ENCODE measurements around the gene OR52K1. TPM values are rescaled to one million over a fixed set of nuclear protein-coding genes. Genes with fewer than 3 reads are reported as not detected.
A peak's percentile ranks its signal among the peaks of the same experiment; 100 is the strongest.

OR52K1 gene
- 0.89 TPM for total RNA-seq (2013)
- polyA plus RNA-seq (1 to 10 TPM in 1 of 3 donors, not detected in 2; 1.6 TPM), polyA minus RNA-seq (0.96 and 1.2 TPM in 2 replicates), total RNA-seq (0.25 to 2.6 (median 1.4) reads per million in 11 experiments)

- Mint-ChIP-seq H3K4me1 (peaks cover 35% of the 10 kb centered on the region), H3K27me3 (ENCODE audit: low read depth in 3 of 3) (no peaks in the 10 kb centered on the region), H3K36me3 (no peaks in the 10 kb centered on the region), H3K4me3 (peak within 1 kb of the TSS in 1 of 2 donors; percentile 23), H3K9me3 (no peaks in the 10 kb centered on the region), H3K27ac (peak within 1 kb of the TSS; percentile 6 to 93 (median 76))
- Histone ChIP-seq H2AFZ (ENCODE audit: insufficient read depth, low read depth, low read length, poor library complexity, severe bottlenecking) (no peak within 1 kb of the TSS), H3K4me1 (ENCODE audit: control insufficient read depth in 1 of 2, insufficient read depth in 2 of 2, low read length in 2 of 2) (peaks cover 44 to 50% of the 10 kb centered on the region in 2 donors), H3K27me3 (ENCODE audit: control insufficient read depth in 2 of 2, insufficient read depth in 2 of 2, low read length in 2 of 2) (no peaks in the 10 kb centered on the region), H4K20me1 (ENCODE audit: insufficient read depth, low read length) (no peaks in the 10 kb centered on the region), H3K4me2 (replicated peaks; ENCODE audit: extremely low read depth, low read length, poor library complexity, severe bottlenecking) (peak within 1 kb of the TSS; percentile 4), H3K9ac (ENCODE audit: insufficient read depth, low read length, poor library complexity, severe bottlenecking) (peak within 1 kb of the TSS; percentile 5), H3K9me3 (replicated peaks in 1 of 2; ENCODE audit: control insufficient read depth in 1 of 2, insufficient read depth in 1 of 2, low read length in 2 of 2) (no peaks in the 10 kb centered on the region), H3K27ac (ENCODE audit: low read depth in 1 of 2, low read length in 2 of 2) (peak within 1 kb of the TSS; percentile 57 to 68), H3K4me3 (replicated peaks in 1 of 3; ENCODE audit: low read depth in 2 of 3, low read length in 3 of 3) (no peak within 1 kb of the TSS), H3K36me3 (replicated peaks in 1 of 2; ENCODE audit: control insufficient read depth in 1 of 2, insufficient read depth in 2 of 2, low read length in 2 of 2) (no peaks in the 10 kb centered on the region), H3K79me2 (ENCODE audit: insufficient read depth, low read length) (no peaks in the 10 kb centered on the region)
- no CpG with 5 or more reads among the region's 2 CpGs for WGBS (ENCODE audit: insufficient coverage)
- intact Hi-C loops (cut with micrococcal nuclease) = loop anchor here (5.0 to 10.0 kb wide), 3 partner anchors 35 to 90 kb away; partner anchors contain the start of genes OR52K2 (in 1 of the 2) and TRIM21 (in 1 of the 2)
- DNase-seq = peak; percentile 50 to 73 (median 67)
- TF ChIP-seq CTCF (IDR thresholded peaks at IDR 0.05) = no peak
Measured at GRCh38 chr11:4482445-4482844, at the start of gene OR52K1. Gene OR52K1, plus strand, starts transcription at chr11:4482646. Its CDS starts 6,255 bp downstream, at chr11:4488901.

GRCh38 chr11:4433856-4434255 lies 48.6 kb upstream of the OR52K1 start:
- peak overlapping the region; percentile 55 to 82 for H3K27ac ChIP-seq (ENCODE audit: low read depth in 1 of 2, low read length in 2 of 2)
- WGBS (ENCODE audit: insufficient coverage) = no CpG with 5 or more reads among the region's 2 CpGs
- no peaks in the 10 kb centered on the region for H3K27me3 Mint-ChIP-seq (ENCODE audit: low read depth in 3 of 3)

More at GRCh38 chr11:4433856-4434255, 48.6 kb upstream of the OR52K1 start:
- Histone ChIP-seq H3K9ac (ENCODE audit: insufficient read depth, low read length, poor library complexity, severe bottlenecking) (no peak overlapping the region), H3K27me3 (ENCODE audit: control insufficient read depth in 2 of 2, insufficient read depth in 2 of 2, low read length in 2 of 2) (no peaks in the 10 kb centered on the region), H3K36me3 (replicated peaks in 1 of 2; ENCODE audit: control insufficient read depth in 1 of 2, insufficient read depth in 2 of 2, low read length in 2 of 2) (no peaks in the 10 kb centered on the region), H3K4me3 (replicated peaks in 1 of 3; ENCODE audit: low read depth in 2 of 3, low read length in 3 of 3) (peak overlapping the region in 1 of 3 experiments; percentile 22), H3K4me1 (ENCODE audit: control insufficient read depth in 1 of 2, insufficient read depth in 2 of 2, low read length in 2 of 2) (peaks cover 52 to 66% of the 10 kb centered on the region in 2 donors), H2AFZ (ENCODE audit: insufficient read depth, low read depth, low read length, poor library complexity, severe bottlenecking) (no peak overlapping the region), H3K9me3 (replicated peaks in 1 of 2; ENCODE audit: control insufficient read depth in 1 of 2, insufficient read depth in 1 of 2, low read length in 2 of 2) (no peaks in the 10 kb centered on the region), H3K4me2 (replicated peaks; ENCODE audit: extremely low read depth, low read length, poor library complexity, severe bottlenecking) (peak overlapping the region; percentile 25), H4K20me1 (ENCODE audit: insufficient read depth, low read length) (no peaks in the 10 kb centered on the region), H3K79me2 (ENCODE audit: insufficient read depth, low read length) (peaks cover 9% of the 10 kb centered on the region)
- TF ChIP-seq CTCF (IDR thresholded peaks at IDR 0.05) = no peak
- peak overlapping the region in 1 of 2 donors; percentile 6 for H3K4me3 Mint-ChIP-seq
- peaks cover 65% of the 10 kb centered on the region for H3K4me1 Mint-ChIP-seq
- intact Hi-C loops (cut with micrococcal nuclease) = loop anchor here in 1 of 2 donors (10.0 kb wide), 1 partner anchor 51 kb away; the partner anchor contains the start of gene OR52K1
- H3K36me3 Mint-ChIP-seq = peaks cover 35% of the 10 kb centered on the region in 2 donors
- H3K9me3 Mint-ChIP-seq = peaks cover 0 to 10% (median 3%) of the 10 kb centered on the region in 7 donors
- peak; percentile 73 to 89 (median 80) for DNase-seq
- peak overlapping the region; percentile 87 to 93 (median 89) for H3K27ac Mint-ChIP-seq

Measured in CD14-positive monocyte (primary cell).